ENCODE measurements around the gene ACTL10. TPM values are rescaled to one million over a fixed set of nuclear protein-coding genes. Genes with fewer than 3 reads are reported as not detected.

The ACTL10 gene
- total and polyA plus RNA-seq, 2 experiments from 2014 or later: 0.71 to 1.9 TPM

DNA sequence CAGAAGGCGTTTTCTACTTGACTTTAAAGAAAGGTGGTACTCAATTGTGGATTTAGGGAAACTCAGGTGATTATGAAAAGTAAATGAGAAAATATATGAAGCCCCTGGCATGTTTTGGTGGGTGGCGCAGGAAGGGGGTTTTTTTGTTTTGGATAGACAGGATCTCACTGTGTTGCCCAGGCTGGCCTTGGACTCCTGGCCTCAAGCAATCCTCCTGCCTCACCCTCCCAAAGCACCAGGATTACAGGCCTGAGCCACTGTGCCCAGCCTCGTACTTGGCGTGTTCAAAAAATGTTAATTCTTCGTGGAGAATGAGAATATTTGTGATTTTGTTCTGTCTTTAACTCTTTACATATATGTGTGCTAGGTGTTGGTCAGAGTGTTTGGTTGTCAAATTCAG lies 36.8 kb upstream of the ACTL10 start (continued):
- TF ChIP-seq, protein P1, sequence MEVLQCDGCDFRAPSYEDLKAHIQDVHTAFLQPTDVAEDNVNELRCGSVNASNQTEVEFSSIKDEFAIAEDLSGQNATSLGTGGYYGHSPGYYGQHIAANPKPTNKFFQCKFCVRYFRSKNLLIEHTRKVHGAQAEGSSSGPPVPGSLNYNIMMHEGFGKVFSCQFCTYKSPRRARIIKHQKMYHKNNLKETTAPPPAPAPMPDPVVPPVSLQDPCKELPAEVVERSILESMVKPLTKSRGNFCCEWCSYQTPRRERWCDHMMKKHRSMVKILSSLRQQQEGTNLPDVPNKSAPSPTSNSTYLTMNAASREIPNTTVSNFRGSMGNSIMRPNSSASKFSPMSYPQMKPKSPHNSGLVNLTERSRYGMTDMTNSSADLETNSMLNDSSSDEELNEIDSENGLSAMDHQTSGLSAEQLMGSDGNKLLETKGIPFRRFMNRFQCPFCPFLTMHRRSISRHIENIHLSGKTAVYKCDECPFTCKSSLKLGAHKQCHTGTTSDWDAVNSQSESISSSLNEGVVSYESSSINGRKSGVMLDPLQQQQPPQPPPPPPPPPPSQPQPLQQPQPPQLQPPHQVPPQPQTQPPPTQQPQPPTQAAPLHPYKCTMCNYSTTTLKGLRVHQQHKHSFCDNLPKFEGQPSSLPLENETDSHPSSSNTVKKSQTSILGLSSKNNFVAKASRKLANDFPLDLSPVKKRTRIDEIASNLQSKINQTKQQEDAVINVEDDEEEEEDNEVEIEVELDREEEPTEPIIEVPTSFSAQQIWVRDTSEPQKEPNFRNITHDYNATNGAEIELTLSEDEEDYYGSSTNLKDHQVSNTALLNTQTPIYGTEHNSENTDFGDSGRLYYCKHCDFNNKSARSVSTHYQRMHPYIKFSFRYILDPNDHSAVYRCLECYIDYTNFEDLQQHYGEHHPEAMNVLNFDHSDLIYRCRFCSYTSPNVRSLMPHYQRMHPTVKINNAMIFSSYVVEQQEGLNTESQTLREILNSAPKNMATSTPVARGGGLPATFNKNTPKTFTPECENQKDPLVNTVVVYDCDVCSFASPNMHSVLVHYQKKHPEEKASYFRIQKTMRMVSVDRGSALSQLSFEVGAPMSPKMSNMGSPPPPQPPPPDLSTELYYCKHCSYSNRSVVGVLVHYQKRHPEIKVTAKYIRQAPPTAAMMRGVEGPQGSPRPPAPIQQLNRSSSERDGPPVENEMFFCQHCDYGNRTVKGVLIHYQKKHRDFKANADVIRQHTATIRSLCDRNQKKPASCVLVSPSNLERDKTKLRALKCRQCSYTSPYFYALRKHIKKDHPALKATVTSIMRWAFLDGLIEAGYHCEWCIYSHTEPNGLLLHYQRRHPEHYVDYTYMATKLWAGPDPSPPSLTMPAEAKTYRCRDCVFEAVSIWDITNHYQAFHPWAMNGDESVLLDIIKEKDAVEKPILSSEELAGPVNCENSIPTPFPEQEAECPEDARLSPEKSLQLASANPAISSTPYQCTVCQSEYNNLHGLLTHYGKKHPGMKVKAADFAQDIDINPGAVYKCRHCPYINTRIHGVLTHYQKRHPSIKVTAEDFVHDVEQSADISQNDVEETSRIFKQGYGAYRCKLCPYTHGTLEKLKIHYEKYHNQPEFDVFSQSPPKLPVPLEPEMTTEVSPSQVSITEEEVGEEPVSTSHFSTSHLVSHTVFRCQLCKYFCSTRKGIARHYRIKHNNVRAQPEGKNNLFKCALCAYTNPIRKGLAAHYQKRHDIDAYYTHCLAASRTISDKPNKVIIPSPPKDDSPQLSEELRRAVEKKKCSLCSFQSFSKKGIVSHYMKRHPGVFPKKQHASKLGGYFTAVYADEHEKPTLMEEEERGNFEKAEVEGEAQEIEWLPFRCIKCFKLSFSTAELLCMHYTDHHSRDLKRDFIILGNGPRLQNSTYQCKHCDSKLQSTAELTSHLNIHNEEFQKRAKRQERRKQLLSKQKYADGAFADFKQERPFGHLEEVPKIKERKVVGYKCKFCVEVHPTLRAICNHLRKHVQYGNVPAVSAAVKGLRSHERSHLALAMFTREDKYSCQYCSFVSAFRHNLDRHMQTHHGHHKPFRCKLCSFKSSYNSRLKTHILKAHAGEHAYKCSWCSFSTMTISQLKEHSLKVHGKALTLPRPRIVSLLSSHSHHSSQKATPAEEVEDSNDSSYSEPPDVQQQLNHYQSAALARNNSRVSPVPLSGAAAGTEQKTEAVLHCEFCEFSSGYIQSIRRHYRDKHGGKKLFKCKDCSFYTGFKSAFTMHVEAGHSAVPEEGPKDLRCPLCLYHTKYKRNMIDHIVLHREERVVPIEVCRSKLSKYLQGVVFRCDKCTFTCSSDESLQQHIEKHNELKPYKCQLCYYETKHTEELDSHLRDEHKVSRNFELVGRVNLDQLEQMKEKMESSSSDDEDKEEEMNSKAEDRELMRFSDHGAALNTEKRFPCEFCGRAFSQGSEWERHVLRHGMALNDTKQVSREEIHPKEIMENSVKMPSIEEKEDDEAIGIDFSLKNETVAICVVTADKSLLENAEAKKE (CRISPR knock-in tag; IDR thresholded peaks at IDR 0.05): no peak
- TF ChIP-seq, protein P2, sequence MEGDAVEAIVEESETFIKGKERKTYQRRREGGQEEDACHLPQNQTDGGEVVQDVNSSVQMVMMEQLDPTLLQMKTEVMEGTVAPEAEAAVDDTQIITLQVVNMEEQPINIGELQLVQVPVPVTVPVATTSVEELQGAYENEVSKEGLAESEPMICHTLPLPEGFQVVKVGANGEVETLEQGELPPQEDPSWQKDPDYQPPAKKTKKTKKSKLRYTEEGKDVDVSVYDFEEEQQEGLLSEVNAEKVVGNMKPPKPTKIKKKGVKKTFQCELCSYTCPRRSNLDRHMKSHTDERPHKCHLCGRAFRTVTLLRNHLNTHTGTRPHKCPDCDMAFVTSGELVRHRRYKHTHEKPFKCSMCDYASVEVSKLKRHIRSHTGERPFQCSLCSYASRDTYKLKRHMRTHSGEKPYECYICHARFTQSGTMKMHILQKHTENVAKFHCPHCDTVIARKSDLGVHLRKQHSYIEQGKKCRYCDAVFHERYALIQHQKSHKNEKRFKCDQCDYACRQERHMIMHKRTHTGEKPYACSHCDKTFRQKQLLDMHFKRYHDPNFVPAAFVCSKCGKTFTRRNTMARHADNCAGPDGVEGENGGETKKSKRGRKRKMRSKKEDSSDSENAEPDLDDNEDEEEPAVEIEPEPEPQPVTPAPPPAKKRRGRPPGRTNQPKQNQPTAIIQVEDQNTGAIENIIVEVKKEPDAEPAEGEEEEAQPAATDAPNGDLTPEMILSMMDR (conservative IDR thresholded peaks at IDR 0.05; ENCODE audit: low read depth in 2 of 2): no peak
- no peak for TF ChIP-seq ZNF331 (CRISPR knock-in tag; IDR thresholded peaks at IDR 0.05; ENCODE audit: low read depth)

DNA sequence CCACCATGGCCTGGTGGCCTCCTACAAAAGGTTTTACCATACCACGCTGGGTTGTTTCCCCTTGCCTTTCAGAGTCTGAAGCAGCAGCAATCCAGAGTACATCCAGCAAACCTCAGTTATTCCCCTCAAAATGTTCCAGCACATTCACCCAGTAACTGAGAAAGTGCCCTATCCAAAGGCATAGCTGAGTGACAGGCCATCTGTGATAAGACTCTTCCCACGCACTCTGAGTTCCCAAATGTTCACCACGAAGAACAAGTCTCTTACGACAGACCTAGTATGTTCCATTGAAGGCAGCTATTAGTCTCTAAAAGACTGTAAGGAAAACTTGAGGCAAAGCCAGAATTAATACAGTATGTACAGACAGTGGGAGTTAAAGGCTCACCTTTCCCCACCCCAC lies 36.2 kb upstream of the ACTL10 start:
- Mint-ChIP-seq H3K4me3 (no peak overlapping the region), H3K9me3 (no peaks in the 10 kb centered on the region), H3K27ac (no peak overlapping the region), H3K4me1 (no peaks in the 10 kb centered on the region), H3K27me3 (ENCODE audit: insufficient read depth, low read depth, poor library complexity) (no peaks in the 10 kb centered on the region), H3K36me3 (ENCODE audit: low read depth) (peaks cover 17% of the 10 kb centered on the region)
- Histone ChIP-seq H3K4me1 (ENCODE audit: insufficient read depth) (no peaks in the 10 kb centered on the region), H3K4me2 (no peak overlapping the region), H3K27me3 (ENCODE audit: insufficient read depth) (no peaks in the 10 kb centered on the region), H4K20me1 (replicated peaks; ENCODE audit: insufficient read depth) (no peaks in the 10 kb centered on the region), H3K4me3 (no peak overlapping the region), H2AFZ (no peak overlapping the region), H3K79me2 (replicated peaks; ENCODE audit: insufficient read depth) (no peaks in the 10 kb centered on the region), H3K36me3 (ENCODE audit: insufficient read depth) (no peaks in the 10 kb centered on the region), H3K27ac (ENCODE audit: low read depth) (no peak overlapping the region), H3F3A (replicated peaks; ENCODE audit: low read depth) (no peaks in the 10 kb centered on the region), H3K9me2 (ENCODE audit: insufficient read depth) (no peaks in the 10 kb centered on the region)
- ATAC-seq (no peak), DNase-seq (ENCODE audit: low spot score) (no peak)
- TF ChIP-seq POLR2AphosphoS5 (IDR thresholded peaks at IDR 0.05; ENCODE audit: low read depth) (no peak), ZNF331 (CRISPR knock-in tag; IDR thresholded peaks at IDR 0.05; ENCODE audit: low read depth) (no peak), JUNB (IDR thresholded peaks at IDR 0.05; ENCODE audit: unreplicated experiment) (no peak), EZH2phosphoT487 (IDR thresholded peaks at IDR 0.05; ENCODE audit: unreplicated experiment) (no peak), NANOG (IDR thresholded peaks at IDR 0.05; ENCODE audit: borderline replicate concordance) (no peak), ZNF114 (CRISPR knock-in tag; IDR thresholded peaks at IDR 0.05) (no peak), CREB1 (CRISPR knock-in tag; IDR thresholded peaks at IDR 0.05; ENCODE audit: low read depth) (no peak), EZH2 (IDR thresholded peaks at IDR 0.05; ENCODE audit: low read depth, unreplicated experiment) (no peak), STAT1 (IDR thresholded peaks at IDR 0.05; ENCODE audit: unreplicated experiment) (no peak)
- TF ChIP-seq, protein P2 (conservative IDR thresholded peaks at IDR 0.05; ENCODE audit: low read depth in 2 of 2): no peak

All from GM23338 (cell line).